HG03045 (cell line): Measurements from ENCODE around the gene IMPA2.

Source experiments
- ATAC-seq: cut with Tn5 transposase; IDR thresholded peaks from one replicate; pipeline ENCODE4 v1.9.1; 2021; ENCODE audit warnings: mild to moderate bottlenecking, moderate library complexity; ENCODE audit not compliant: unreplicated experiment

Gene IMPA2

GRCh38 chr18:12046046-12046750 is 64.9 kb downstream of the IMPA2 start:
- no peak for ATAC-seq

DNA sequence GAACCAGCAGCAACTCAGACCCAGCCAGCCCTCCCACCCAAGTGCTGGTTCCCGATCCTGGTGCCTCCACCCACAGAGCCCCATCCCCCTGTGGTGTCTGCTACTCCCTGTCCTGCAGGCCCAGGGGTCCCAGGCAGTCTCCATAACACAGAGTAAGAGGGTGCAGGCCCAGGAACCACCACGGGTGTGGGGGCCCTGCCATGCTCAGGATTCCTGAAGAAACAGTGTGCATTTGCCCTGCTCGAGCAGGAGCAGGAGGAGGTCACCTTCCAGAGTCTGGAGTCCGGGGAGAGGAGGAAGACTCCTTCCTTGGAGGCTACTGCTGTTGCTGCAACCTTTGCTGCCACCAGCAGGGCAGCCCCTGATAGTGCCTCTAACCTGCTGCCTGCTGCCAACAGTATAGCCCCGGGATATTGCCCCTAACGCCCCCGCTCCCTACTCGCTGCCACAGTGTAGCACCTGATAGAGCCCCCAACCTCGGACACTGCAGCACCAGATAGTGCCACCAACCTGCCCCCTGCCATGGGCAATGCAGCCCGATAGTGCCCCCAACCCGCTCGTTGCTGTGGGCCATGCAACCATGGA is 65.5 kb downstream of the IMPA2 start:
- no peak for ATAC-seq

DNA sequence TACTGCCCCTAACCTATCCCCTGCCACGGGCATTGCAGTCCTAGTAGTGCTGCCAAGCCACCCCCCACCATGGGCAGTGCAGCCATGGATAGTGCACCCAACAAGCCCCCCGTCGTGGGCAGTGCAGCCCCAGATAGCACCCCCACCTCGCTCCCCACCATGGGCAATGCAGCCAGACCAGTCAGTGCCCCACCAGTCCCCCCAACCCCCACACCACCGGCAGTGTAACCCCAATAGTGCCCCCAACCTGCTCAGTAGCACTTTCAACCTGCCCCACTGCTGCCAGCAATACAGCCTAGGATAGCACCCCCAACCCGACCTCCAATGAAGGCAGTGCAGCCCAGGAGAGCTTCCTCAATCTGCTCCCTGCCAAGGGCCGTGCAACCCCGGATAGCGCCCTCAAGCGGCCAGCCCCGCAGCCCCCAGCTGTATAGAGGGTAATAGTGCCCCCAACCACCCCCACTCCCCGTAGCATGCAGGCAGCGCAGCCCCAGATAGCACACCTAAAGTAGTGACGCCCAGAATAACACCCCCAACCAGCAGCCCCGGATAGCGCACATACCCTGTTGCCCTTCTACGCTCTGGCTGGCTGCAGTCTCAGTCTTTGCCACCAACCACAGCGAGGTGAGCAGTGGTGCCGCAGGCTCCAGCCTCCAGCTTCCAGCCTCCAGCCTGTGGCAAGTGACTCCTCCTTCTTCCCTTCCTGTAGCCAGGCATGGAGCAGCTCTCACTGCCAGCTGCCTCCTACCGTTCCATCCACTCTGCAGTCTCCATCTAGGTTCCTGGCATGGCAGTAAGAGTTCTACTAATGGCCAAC is 66.9 kb downstream of the IMPA2 start:
- ATAC-seq, result no peak

GRCh38 chr18:12048827-12049175 is 67.5 kb downstream of the IMPA2 start:
- no peak for ATAC-seq

DNA sequence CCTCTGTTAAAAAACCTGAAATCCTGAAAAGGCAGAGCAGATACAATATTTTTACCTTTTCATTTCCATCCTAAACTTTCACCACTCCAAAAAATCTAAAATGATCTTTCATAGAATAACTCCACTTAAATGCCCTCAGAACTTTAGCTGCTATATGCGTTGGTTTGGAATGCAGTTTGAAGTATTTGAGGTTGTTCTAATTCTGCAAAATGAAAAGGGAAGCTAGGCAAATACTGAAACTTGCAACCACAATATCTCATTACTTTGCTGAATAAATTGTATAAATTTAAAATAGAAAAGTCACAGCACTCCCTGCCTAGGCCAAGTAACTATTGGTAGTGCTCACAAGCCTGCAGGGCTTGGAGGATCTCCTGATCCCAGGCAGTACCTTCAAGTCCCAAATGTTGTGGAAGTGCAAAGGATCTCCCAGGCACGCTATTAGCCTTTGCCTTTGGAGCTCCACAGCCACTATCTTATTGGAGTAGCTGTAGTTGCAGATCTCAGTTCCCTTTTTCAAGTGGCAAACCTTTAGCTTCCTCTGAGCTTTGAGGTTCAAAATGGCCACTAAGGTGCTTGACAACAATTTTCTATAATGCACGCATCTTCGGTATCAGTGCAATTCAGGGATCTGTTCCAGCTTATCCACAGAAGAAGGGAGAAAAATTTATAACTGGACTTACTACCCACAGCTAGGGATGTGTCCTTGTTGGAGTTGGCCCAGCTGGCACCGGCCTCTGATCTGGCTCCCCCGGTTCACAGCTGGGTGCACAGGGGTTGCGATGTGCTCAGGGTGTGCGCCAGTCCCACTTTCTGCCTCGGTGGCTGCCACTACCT is 68.9 kb downstream of the IMPA2 start:
- peak; percentile 82 for ATAC-seq

- no peak for ATAC-seq
Observed at GRCh38 chr18:12052866-12053265, 71.6 kb downstream of the IMPA2 start.

- no peak for ATAC-seq
Observed at GRCh38 chr18:12053289-12053688, 72.0 kb downstream of the IMPA2 start.

DNA sequence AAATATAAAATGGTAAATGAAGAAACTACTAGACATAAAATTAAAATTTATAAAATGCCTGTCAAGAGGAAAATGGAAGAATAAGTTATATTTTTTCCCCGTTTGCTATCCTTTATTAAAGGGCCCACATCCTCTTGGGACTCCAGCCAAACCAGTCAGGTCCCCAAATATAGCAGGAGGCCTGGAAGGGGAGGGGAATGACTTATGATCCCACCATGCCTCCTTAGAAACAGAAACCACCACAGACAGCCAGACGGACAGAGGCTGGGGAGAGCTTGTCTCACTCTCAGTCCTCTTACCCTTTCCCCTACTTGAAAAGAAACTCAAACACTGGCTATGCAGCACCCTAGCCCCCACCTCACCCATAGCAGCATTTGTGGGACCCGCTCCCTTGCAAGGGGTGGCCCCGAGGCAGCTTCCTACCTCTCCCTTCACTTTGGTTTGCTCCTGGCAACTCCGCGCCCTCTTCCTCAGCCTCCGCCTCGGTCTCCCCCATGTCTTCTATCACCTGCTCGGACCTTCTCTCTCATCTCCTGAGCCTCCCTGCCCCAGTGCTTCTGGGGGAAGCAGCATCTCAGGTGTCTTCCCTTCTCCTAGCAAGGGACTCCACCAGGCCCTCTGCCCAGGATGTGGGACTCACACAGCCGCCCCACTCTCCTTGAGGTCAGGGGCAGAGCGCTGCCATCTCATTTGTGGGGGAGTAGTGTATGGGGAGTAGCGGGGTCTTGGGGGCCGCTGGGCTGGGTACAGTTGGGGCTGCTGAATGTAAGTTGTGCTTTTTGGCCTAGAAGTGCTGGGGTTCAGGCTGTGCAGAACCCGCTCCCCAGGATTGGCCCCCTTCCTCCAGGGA is 75.0 kb downstream of the IMPA2 start:
- no peak for ATAC-seq

DNA sequence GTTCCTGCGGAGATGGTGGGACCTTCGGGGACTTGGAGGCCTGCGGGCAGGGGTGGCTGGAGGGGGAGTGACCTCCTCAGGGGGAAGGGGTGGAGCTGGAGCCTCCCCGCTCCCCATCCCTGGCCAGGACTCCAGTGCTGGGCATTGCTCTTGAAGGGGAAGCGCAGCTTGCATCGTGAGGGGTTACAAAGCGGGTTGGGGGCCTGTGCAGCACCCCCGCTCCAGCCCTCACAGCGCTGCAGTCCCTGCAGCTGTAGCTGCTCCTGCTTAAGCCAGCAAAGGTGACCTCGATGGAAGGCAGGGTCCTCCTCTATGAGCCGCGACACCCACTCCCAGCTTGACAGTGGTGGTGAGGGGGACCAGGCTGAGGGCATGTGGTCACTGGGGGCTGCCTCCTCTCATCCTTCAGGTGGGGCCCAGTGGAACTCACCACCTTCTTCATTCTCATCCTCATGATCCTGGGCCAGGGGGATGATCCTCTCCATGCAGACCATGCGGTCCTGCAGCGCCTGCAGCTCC is 75.6 kb downstream of the IMPA2 start:
- ATAC-seq, result no peak

- ATAC-seq, result no peak
Observed at GRCh38 chr18:12057419-12058039, 76.2 kb downstream of the IMPA2 start.

GRCh38 chr18:12059334-12060181 is 78.3 kb downstream of the IMPA2 start:
- ATAC-seq, result no peak

DNA sequence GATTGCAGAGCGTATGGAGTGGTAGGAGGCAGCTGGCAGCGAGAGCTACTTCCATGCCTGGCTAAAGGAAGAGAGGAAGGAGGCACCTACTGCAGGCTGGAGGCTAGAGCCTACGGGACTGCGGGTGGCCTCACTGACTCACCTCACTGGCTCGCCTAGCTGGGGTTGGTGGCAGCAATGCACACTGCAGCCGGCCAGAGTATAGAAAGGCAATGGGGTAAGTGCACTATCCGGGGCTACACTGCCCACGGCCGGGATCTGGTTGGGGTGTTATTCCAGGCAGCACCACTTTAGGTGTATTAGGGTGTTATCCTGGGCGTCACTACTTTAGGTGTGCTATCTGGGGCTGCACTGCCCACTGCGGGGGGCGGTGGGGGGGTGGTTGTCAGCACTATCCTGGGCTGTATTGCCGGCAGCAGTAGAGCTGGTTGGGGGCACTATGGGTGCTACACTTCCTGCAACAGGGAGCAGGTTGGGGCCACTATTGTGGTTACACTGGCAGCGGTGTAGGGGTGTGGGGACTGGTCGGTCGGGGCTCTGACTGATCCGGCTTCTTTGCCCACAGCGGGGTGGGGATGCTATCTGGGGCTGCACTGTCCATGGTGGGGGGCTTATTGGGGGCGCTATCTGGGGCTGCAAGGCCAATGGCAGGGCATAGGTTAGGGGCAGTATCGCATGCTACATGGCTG is 79.0 kb downstream of the IMPA2 start:
- no peak for ATAC-seq

- ATAC-seq, result no peak
Observed at GRCh38 chr18:12061685-12062084, 80.4 kb downstream of the IMPA2 start.

DNA sequence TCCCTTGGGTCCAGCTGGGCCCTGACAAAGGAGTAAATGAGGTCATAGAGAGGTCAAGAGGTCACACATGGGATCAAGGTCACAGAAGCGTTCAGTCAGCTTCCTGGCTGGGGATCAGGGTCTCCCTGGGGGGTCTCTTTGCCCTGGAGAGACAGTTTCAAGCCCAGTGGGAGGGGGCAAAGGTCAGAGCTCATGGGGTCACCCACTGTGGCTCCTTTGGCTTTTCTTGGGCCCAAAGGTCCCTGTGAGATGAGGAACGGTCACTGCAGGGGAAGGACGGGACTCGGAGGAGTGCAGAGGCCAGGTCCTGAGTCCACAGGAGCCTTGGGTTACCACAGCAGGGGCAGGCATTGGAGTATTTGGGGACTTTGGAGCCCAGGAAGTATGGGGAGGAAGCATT is 81.7 kb downstream of the IMPA2 start:
- ATAC-seq, result no peak

DNA sequence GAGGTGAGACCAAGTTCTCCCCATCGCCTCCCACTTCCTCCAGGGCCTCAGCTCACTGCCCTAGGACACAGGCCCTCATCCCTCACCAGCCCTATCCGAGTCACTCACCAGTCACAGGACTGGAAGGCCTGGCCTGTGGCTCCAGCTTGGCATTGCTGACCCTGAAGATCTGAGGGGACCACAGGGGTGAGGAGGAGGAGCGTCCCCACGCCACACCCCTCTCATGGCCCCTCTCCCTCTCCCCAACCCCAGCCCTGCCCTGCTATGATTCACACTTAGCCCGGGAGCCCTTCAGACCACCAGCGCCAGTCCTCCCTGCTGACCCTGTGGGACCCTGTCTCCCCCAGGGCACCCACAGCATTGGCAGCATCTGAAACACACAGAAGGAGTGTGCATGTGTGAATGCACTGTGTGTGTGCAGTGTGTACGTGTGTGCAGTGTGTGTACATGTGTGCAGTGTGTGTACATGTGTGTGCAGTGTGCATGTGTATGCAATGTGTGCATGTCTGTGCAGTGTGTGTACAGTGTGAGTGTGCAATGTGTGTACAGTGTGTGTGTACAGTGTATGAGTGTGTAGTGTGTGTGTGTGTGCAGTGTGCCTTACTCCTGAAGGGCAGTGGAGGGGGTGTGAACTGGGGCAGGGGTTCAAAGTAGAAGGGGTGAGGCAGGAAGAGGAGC is 82.9 kb downstream of the IMPA2 start:
- ATAC-seq, result no peak

- no peak for ATAC-seq
Observed at GRCh38 chr18:12065397-12065796, 84.1 kb downstream of the IMPA2 start.

GRCh38 chr18:12066910-12067511 is 85.7 kb downstream of the IMPA2 start:
- no peak for ATAC-seq
